ENCODE data around the gene CACNA2D3.
"Not testable (repeated sequence)": the region's sequence is repeated elsewhere in the genome, so short reads cannot be mapped to it uniquely, and the experiment has no call there.

CACNA2D3 gene

GRCh38 chr3:55064164-55064563, 941.8 kb downstream of the CACNA2D3 start:
- no peak for DNase-seq

GRCh38 chr3:55065331-55065730, 943.0 kb downstream of the CACNA2D3 start:
- DNase-seq, result no peak

GRCh38 chr3:55066551-55067047, 944.2 kb downstream of the CACNA2D3 start:
- no peak for DNase-seq

- no peak for DNase-seq
Measured at GRCh38 chr3:55069950-55070349, 947.6 kb downstream of the CACNA2D3 start.

DNA sequence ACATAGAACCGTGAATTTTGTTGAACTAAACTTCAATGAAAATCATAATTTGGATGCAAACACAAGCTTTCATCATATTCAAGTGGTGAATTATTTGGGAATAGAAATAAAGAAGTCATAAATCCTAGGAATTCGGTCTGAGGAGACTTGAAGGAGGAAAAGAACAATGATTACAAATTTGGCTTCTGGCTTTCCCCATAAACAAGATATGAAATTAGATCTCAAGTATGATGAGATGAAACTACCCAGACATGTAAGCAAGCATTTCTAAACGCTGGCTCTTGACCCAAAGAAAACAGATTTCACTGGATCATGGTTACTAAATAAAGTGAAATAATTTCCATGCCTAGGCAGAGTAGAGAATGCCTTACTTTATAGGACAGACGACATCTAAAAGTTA, 952.4 kb downstream of the CACNA2D3 start:
- DNase-seq, result no peak

GRCh38 chr3:55075846-55076245, 953.5 kb downstream of the CACNA2D3 start:
- DNase-seq, result no peak

DNA sequence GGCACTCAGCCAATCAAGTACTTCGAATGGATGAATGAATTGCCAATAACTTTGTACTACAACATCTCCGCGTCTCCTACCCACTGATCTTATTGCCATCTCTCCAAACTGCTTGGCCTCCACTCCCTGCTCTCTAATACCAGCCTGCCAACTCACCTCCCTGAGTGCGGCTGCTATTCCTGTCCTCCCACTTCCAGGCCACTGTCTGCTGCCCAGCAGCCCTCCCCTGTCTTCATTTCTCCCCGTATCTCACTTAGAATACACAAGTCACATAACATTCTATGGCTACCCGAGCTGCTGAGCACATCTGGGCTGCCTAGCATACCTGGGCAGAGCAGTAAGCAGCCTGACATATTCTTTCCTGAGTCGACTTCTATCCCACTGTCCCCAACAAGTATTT, 955.4 kb downstream of the CACNA2D3 start:
- DNase-seq, result no peak

DNA sequence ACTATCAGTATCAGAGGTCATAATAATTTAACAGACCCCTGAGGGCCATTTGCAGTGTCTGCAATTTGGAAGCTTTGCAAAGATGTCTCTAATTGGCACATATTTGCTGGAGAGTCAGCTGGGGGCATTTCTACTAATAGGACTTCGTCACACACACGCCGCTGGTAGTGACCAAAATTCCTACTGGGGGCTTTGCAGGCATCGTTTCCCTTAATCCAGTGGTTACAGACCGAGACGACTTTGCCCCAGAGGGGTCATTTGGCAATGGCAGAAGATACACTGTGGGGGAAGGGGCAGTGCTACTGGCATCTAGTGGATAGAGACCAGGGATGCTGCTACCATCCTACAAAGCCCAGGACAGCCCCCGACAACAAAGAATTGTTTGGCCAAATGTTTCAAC, 956.5 kb downstream of the CACNA2D3 start:
- no peak for DNase-seq

- DNase-seq, result no peak
Measured at GRCh38 chr3:55085231-55085630, 962.9 kb downstream of the CACNA2D3 start.

DNA sequence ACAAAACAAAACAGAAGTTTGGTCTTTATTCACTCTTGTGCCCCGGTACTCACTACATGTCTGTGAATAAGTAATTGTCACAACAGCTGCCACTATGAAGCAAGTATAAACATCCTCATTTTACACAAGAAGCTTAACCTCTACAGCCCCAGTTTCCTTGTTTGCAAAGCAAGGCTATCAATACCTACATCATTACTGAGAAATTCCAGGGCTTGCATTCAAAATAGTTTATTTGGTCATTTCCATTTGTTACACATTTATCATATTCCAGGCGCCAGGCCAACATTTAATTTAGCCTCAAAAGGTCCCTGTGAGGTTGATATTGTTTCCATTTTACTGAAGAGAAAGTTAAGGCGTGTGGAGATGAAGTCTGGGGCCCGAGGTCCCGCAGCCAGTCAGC, 966.9 kb downstream of the CACNA2D3 start:
- DNase-seq, result no peak

DNA sequence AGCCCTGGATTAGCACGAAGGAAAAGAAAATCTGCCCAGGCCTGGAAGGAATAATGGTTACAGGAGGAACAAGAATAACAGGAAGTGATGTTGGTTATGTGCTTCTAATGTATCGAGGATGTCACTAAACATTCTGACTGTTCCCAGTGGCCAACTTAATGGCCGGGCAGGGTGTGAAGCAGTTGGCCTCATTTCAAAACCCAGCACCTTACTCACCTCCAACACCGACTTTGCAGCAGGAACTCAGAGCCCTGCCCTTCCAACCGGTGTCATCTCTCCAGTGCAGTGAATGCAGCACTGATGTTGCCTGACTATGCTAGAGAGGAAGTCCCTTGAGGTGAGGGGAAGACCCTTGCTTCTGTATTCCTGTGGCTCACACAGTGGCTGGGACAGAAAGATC, 967.9 kb downstream of the CACNA2D3 start:
- DNase-seq, result no peak

DNA sequence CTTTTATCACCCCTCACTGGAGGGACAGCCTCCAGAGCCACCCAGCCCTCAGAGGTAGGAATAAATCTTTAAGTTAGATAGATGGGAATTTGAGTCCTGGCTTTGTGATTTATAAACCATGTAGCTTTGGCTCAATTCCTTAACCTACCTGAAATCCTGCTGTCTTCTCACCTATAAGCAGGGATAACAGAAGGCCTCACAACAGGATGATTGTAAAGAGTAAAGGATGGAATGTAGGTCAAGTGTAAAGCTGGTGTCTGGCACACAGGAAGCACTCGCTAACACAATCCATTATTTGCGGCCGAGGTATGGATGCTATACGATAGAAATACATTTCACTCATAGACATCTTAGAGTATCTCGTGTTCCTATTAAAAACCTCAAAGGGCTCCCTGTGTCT, 968.4 kb downstream of the CACNA2D3 start:
- DNase-seq, result no peak

- no peak for DNase-seq
Measured at GRCh38 chr3:55091381-55092225, 969.3 kb downstream of the CACNA2D3 start.

DNA sequence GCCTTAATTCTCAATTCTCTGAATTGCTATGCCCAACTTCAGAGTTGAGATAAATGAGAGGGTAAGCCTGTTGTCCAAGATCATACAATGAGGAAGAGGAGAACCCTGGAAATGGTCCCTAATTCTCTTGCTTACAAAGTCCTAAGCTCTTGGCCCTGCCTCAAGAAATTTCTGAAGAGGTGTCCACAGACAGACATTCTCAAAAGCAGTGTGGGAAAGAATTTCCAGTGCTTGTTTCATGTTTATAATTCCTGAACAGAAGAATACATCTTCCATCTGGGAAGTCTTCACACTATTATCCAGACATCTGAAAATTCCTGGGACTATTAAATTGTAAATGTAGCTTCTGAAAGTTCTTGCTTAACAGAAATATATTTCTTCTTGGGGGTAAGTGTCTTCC, 972.3 kb downstream of the CACNA2D3 start:
- DNase-seq, result no peak

DNA sequence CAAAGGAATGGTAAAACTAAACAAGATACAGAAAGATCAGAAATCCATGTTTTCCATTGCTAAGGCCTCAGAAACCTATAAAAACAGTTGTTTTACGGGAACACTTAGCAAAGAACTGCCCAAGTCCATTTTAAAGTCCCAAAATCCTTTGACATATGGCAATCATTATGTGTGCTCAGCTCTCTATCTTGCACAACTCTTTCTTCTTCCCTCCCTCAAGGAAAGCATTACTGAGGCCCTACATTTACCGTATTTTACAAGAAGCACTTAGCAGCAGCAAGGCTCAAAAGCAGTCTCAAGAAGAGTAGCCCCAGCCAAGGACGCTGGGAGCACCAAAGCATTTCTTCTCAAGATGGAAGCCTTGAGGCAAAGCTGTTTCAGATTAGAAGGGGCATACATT, 975.1 kb downstream of the CACNA2D3 start:
- no peak for DNase-seq

DNA sequence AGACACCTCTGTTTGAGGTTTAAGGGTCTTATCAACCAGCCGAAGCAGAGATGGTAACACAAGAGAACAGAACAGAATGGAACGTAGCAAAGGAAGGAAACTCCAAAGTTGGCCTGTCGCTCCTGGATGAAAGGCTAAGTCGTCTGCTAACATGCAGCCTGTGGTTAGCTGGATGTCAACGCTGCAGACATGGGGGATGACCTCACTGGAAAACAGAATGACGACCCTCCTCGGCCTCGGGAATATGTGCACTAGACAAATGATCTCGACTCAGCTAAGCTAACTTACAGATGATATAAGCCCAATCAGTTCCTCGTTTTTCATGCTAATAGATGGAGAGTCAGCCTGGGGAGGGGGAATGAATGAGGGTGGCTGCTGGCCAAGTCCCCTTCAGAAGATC, 983.3 kb downstream of the CACNA2D3 start:
- no peak for DNase-seq

GRCh38 chr3:55107187-55107586, 984.8 kb downstream of the CACNA2D3 start:
- DNase-seq, result no peak

- not testable (repeated sequence) for DNase-seq
Measured at GRCh38 chr3:55111906-55112305, 989.6 kb downstream of the CACNA2D3 start.

DNA sequence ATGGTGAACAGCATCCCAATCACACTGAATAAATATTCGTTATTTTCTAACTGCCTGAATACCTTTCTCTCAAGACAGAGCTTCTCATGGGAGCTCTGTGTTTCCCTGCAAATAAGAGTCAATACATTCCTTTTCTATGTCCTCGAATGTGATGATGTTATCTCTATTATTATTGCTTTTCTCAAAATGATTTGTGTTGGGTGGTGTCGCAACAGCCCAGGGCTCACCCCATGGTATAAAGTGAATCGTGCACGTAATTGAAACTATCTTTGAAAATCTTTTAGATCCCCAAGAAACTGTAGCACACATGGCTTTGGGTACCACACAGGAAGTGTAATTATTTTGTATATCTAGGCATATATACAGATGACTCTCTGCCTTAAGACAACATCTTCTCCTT, 996.1 kb downstream of the CACNA2D3 start:
- no peak for DNase-seq

- no peak for DNase-seq
Measured at GRCh38 chr3:55119268-55119667, 996.9 kb downstream of the CACNA2D3 start.

DNA sequence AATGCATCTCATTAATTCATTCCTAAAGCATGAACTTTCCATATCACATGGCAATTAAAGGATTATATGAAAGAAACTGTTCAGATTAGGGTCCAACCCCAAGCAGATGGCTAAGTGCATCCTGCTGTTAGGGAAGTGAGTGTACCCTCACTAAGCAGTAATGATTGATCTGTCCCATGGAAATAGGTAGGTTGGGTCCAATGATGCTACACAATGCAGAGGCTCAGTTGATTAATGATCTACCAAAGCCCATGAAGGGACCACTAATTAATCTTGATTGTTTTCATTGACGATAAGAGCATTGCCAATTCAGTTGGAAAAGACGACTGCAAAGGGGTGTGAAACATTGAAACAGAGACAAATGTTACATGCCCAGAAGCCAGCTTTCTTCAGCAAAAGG, 1000.0 kb downstream of the CACNA2D3 start:
- no peak for DNase-seq

Data from NCI-H2107 (cell line).